ENCODE data around the gene OSBP2. TPM values are rescaled to one million over a fixed set of nuclear protein-coding genes. Genes with fewer than 3 reads are reported as not detected.
"Not testable (repeated sequence)": the region's sequence is repeated elsewhere in the genome, so short reads cannot be mapped to it uniquely, and the experiment has no call there.

OSBP2 gene
- total RNA-seq, 1 experiment from 2014 or later: 2.3 TPM

- DNase-seq (ENCODE audit: extremely low read depth, low read depth): not testable (repeated sequence)
Measured at GRCh38 chr22:30676565-30676964, 18.1 kb upstream of the OSBP2 start.

- not testable (repeated sequence) for DNase-seq (ENCODE audit: extremely low read depth, low read depth)
Measured at GRCh38 chr22:30679895-30680690, 14.6 kb upstream of the OSBP2 start.

GRCh38 chr22:30680991-30681770 lies 13.5 kb upstream of the OSBP2 start:
- DNase-seq (ENCODE audit: extremely low read depth, low read depth): no peak

GRCh38 chr22:30681831-30682230 lies 12.8 kb upstream of the OSBP2 start:
- no peak for DNase-seq (ENCODE audit: extremely low read depth, low read depth)

- DNase-seq (ENCODE audit: extremely low read depth, low read depth): no peak
Measured at GRCh38 chr22:30685178-30685577, 9.5 kb upstream of the OSBP2 start.

GRCh38 chr22:30687358-30687757 lies 7.3 kb upstream of the OSBP2 start:
- DNase-seq (ENCODE audit: extremely low read depth, low read depth): no peak

- no peak for DNase-seq (ENCODE audit: extremely low read depth, low read depth)
Measured at GRCh38 chr22:30689622-30690021, 5.1 kb upstream of the OSBP2 start.

- DNase-seq (ENCODE audit: extremely low read depth, low read depth): no peak
Measured at GRCh38 chr22:30691204-30691603, 3.5 kb upstream of the OSBP2 start.

- no peak for DNase-seq (ENCODE audit: extremely low read depth, low read depth)
Measured at GRCh38 chr22:30694171-30694639, 469 bp upstream of the OSBP2 start.

GRCh38 chr22:30695351-30695851 lies 727 bp downstream of the OSBP2 start:
- no peak for DNase-seq (ENCODE audit: extremely low read depth, low read depth)

- no peak for DNase-seq (ENCODE audit: extremely low read depth, low read depth)
Measured at GRCh38 chr22:30695871-30696655, 1.4 kb downstream of the OSBP2 start.

- no peak for DNase-seq (ENCODE audit: extremely low read depth, low read depth)
Measured at GRCh38 chr22:30697975-30698374, 3.3 kb downstream of the OSBP2 start.

GRCh38 chr22:30701872-30702271 lies 7.2 kb downstream of the OSBP2 start:
- DNase-seq (ENCODE audit: extremely low read depth, low read depth): no peak

GRCh38 chr22:30702856-30703255 lies 8.2 kb downstream of the OSBP2 start:
- no peak for DNase-seq (ENCODE audit: extremely low read depth, low read depth)

- no peak for DNase-seq (ENCODE audit: extremely low read depth, low read depth)
Measured at GRCh38 chr22:30704978-30705377, 10.3 kb downstream of the OSBP2 start.

- no peak for DNase-seq (ENCODE audit: extremely low read depth, low read depth)
Measured at GRCh38 chr22:30705710-30706651, 11.3 kb downstream of the OSBP2 start.

GRCh38 chr22:30709980-30710379 lies 15.3 kb downstream of the OSBP2 start:
- not testable (repeated sequence) for DNase-seq (ENCODE audit: extremely low read depth, low read depth)

GRCh38 chr22:30712094-30712493 lies 17.4 kb downstream of the OSBP2 start:
- no peak for DNase-seq (ENCODE audit: extremely low read depth, low read depth)

GRCh38 chr22:30714062-30714461 lies 19.4 kb downstream of the OSBP2 start:
- DNase-seq (ENCODE audit: extremely low read depth, low read depth): no peak
